Parathyroid adenoma (tissue), 2 donors: ENCODE data around the gene OR1L1.

Experiments
- H2AFZ ChIP-seq: fragments of 300-600 bp; sonication (generic); one replicate; pipeline ENCODE4 v1.7.0; 2017; ENCODE audit warnings: antibody characterized with exemption, mild to moderate bottlenecking
- H3K27ac ChIP-seq: fragments of 300-600 bp; sonication (generic); one replicate; pipeline ENCODE4 v1.7.0; 2017
- H3K27me3 ChIP-seq: fragments of 300-600 bp; sonication (generic); one replicate; pipeline ENCODE4 v1.7.0; 2017; ENCODE audit warnings: low read length; ENCODE audit not compliant: control insufficient read depth, insufficient read depth
- H3K36me3 ChIP-seq: fragments of 300-600 bp; sonication (generic); one replicate; pipeline ENCODE4 v1.7.0; 2017; ENCODE audit warnings: low read length; ENCODE audit not compliant: control insufficient read depth, insufficient read depth
- H3K4me1 ChIP-seq: fragments of 300-600 bp; sonication (generic); one replicate; pipeline ENCODE4 v1.7.0; 2017; ENCODE audit warnings: control low read depth
- H3K4me2 ChIP-seq: fragments of 300-600 bp; sonication (generic); one replicate; pipeline ENCODE4 v1.7.0; 2017; ENCODE audit warnings: low read length
- H3K4me3 ChIP-seq: fragments of 300-600 bp; sonication (generic); one replicate; pipeline ENCODE4 v1.7.0; 2017; ENCODE audit warnings: low read depth, low read length
- H3K79me2 ChIP-seq: fragments of 300-600 bp; sonication (generic); one replicate; pipeline ENCODE4 v1.7.0; 2017; ENCODE audit warnings: control low read depth
- H3K9ac ChIP-seq: fragments of 300-600 bp; sonication (generic); one replicate; pipeline ENCODE4 v1.7.0; 2017; ENCODE audit warnings: mild to moderate bottlenecking
- H3K9me3 ChIP-seq: fragments of 300-600 bp; sonication (generic); one replicate; pipeline ENCODE4 v1.7.0; 2017; ENCODE audit warnings: low read length; ENCODE audit not compliant: control insufficient read depth
- CTCF ChIP-seq: fragments of 300-600 bp; sonication (generic); IDR thresholded peaks from one replicate; pipeline ENCODE4 v1.7.0; 2017; ENCODE audit warnings: antibody characterized with exemption, mild to moderate bottlenecking
- donor health status: primary hyperparathyroidism.

OR1L1 gene, protein sequence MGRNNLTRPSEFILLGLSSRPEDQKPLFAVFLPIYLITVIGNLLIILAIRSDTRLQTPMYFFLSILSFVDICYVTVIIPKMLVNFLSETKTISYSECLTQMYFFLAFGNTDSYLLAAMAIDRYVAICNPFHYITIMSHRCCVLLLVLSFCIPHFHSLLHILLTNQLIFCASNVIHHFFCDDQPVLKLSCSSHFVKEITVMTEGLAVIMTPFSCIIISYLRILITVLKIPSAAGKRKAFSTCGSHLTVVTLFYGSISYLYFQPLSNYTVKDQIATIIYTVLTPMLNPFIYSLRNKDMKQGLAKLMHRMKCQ

DNA sequence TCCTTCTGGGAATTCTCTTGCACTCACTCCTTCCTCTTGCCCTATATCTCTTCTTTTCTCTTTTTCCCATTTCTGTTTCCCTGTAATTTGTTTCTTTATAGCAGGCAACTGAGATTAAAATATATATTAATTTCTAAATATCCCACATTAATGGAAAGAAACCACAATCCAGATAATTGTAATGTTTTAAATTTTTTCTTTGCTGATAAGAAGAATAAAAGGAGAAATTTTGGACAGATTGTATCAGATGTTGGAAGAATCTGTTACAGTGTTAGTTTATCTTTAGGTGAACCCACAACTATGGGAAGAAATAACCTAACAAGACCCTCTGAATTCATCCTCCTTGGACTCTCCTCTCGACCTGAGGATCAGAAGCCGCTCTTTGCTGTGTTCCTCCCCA lies at the start of gene OR1L1:
OR1L1 (plus strand) TSS at position 301 of the 400 bp plus-strand sequence; CDS start at position 301, 0 bp downstream.
- Histone ChIP-seq H3K9me3 (no peaks in the 10 kb centered on the region), H3K27me3 (no peaks in the 10 kb centered on the region)
- no peak for TF ChIP-seq CTCF

GRCh38 chr9:122614362-122614761 lies 47.2 kb upstream of the OR1L1 start, which contains the start of gene OR1Q1:
Gene OR1Q1, plus strand, starts transcription at chr9:122614738. Its CDS starts 0 bp downstream, at chr9:122614738.
- H3K4me1 ChIP-seq = no peaks in the 10 kb centered on the region
- H3K9me3 ChIP-seq = no peaks in the 10 kb centered on the region
- H2AFZ ChIP-seq = no peak within 1 kb of the TSS
- no peak within 1 kb of the TSS for H3K9ac ChIP-seq
- H3K27me3 ChIP-seq = no peaks in the 10 kb centered on the region
- H3K79me2 ChIP-seq = no peaks in the 10 kb centered on the region
- H3K4me2 ChIP-seq = no peak within 1 kb of the TSS
- H3K27ac ChIP-seq = no peak within 1 kb of the TSS
- H3K36me3 ChIP-seq = no peaks in the 10 kb centered on the region
- no peak for TF ChIP-seq CTCF
- H3K4me3 ChIP-seq = no peak within 1 kb of the TSS

More for the DNA sequence above, at the start of gene OR1L1:
- Histone ChIP-seq H3K9ac (no peak within 1 kb of the TSS), H3K36me3 (no peaks in the 10 kb centered on the region), H2AFZ (no peak within 1 kb of the TSS), H3K4me2 (no peak within 1 kb of the TSS), H3K27ac (no peak within 1 kb of the TSS), H3K4me1 (no peaks in the 10 kb centered on the region), H3K4me3 (no peak within 1 kb of the TSS), H3K79me2 (no peaks in the 10 kb centered on the region)

DNA sequence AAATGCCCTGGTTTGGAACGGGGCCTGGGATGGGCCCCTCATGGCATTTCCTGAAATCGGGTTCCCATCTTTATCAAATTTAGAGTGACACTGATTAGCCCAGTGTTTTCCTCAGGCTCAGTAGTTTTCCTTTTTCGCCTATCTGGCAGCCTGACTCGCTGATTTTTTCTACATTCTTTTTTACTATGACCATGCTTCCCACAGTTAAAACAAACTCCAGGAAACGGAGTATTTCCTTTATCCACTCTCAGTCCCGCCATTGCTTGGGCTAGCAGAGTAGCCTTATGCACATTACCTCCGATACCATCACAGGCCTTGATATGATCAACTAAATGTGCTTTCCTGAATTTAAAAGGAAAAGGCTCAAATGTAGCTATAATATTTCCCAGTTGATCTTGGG lies 41.5 kb upstream of the OR1L1 start:
- no peak overlapping the region for H2AFZ ChIP-seq
- H3K27me3 ChIP-seq = no peaks in the 10 kb centered on the region

GRCh38 chr9:122642226-122642625 lies 19.3 kb upstream of the OR1L1 start:
- TF ChIP-seq CTCF = no peak
- Histone ChIP-seq H3K36me3 (no peaks in the 10 kb centered on the region), H3K4me2 (no peak overlapping the region), H3K27me3 (no peaks in the 10 kb centered on the region), H3K9ac (no peak overlapping the region), H2AFZ (no peak overlapping the region), H3K79me2 (no peaks in the 10 kb centered on the region), H3K4me3 (no peak overlapping the region), H3K27ac (no peak overlapping the region), H3K4me1 (no peaks in the 10 kb centered on the region), H3K9me3 (no peaks in the 10 kb centered on the region)

More for the DNA sequence above, 41.5 kb upstream of the OR1L1 start:
- no peak overlapping the region for H3K4me2 ChIP-seq
- TF ChIP-seq CTCF = no peak
- no peak overlapping the region for H3K27ac ChIP-seq
- no peaks in the 10 kb centered on the region for H3K4me1 ChIP-seq
- no peak overlapping the region for H3K4me3 ChIP-seq
- no peak overlapping the region for H3K9ac ChIP-seq
- no peaks in the 10 kb centered on the region for H3K36me3 ChIP-seq
- H3K9me3 ChIP-seq = no peaks in the 10 kb centered on the region
- no peaks in the 10 kb centered on the region for H3K79me2 ChIP-seq

- H3K4me3 ChIP-seq = no peak overlapping the region
- H3K9me3 ChIP-seq = no peaks in the 10 kb centered on the region
- no peak overlapping the region for H2AFZ ChIP-seq
- H3K27me3 ChIP-seq = no peaks in the 10 kb centered on the region
- H3K36me3 ChIP-seq = no peaks in the 10 kb centered on the region
- no peak overlapping the region for H3K27ac ChIP-seq
- H3K9ac ChIP-seq = no peak overlapping the region
- no peak for TF ChIP-seq CTCF
- no peak overlapping the region for H3K4me2 ChIP-seq
- no peaks in the 10 kb centered on the region for H3K79me2 ChIP-seq
- H3K4me1 ChIP-seq = no peaks in the 10 kb centered on the region
These were observed 5.1 kb upstream of the OR1L1 start for GRCh38 chr9:122656378-122656777.
